ENCODE data around the gene PALLD. TPM values are rescaled to one million over a fixed set of nuclear protein-coding genes. Genes with fewer than 3 reads are reported as not detected.

The PALLD gene
- total RNA-seq, 1 experiment from 2014 or later = 18.3 TPM

- H3K9ac ChIP-seq (ENCODE audit: extremely low read depth, insufficient read length, low read length) = no peak overlapping the region
- no peaks in the 10 kb centered on the region for H3K4me1 ChIP-seq (ENCODE audit: insufficient read depth, low read length)
- H4K91ac ChIP-seq (ENCODE audit: insufficient read length, low read depth, low read length) = no peak overlapping the region
- H3K27ac ChIP-seq (ENCODE audit: insufficient read length, low read depth, low read length) = no peak overlapping the region
- no peak for DNase-seq
- H3K4me2 ChIP-seq (ENCODE audit: insufficient read depth, insufficient read length, low read length) = no peak overlapping the region
- H3K4me1 Mint-ChIP-seq = no peaks in the 10 kb centered on the region
- H3K9me3 Mint-ChIP-seq = no peaks in the 10 kb centered on the region; a peak in 1 of 5 replicates
- H3K23me2 ChIP-seq (ENCODE audit: insufficient read length, low read depth, low read length, poor library complexity, severe bottlenecking) = no peaks in the 10 kb centered on the region
- H3K18ac ChIP-seq (ENCODE audit: insufficient read length, low read depth, low read length) = no peak overlapping the region
- H3K9me3 ChIP-seq (ENCODE audit: control insufficient read depth, low read depth, low read length) = no peaks in the 10 kb centered on the region
- no peaks in the 10 kb centered on the region for H3K79me1 ChIP-seq (ENCODE audit: insufficient read depth, low read depth, low read length, poor library complexity, severe bottlenecking)
- WGBS (ENCODE audit: extremely low coverage, insufficient read length, low lambda C conversion rate) = no CpG with 5 or more reads among the region's 2 CpGs
- no peaks in the 10 kb centered on the region for H4K20me1 ChIP-seq (ENCODE audit: control insufficient read depth, insufficient read depth, insufficient read length)
- H2BK15ac ChIP-seq (ENCODE audit: low read depth, low read length) = no peak overlapping the region
- no peak for TF ChIP-seq CTCF (conservative IDR thresholded peaks at IDR 0.05)
- no peak overlapping the region for H2BK20ac ChIP-seq (ENCODE audit: low read depth, low read length, poor library complexity, severe bottlenecking)
- H4K8ac ChIP-seq (replicated peaks; ENCODE audit: insufficient read length, low read depth, low read length) = no peak overlapping the region
- no peaks in the 10 kb centered on the region; the same call in 1 of the 2 replicates for H3K27me3 ChIP-seq (ENCODE audit: insufficient read depth, low read length)
- H3K4me3 Mint-ChIP-seq = no peak overlapping the region
- H3K79me2 ChIP-seq (ENCODE audit: insufficient read depth, low read length) = no peaks in the 10 kb centered on the region
- H3K14ac ChIP-seq (ENCODE audit: insufficient read depth, low read length) = no peak overlapping the region
- no peak overlapping the region for H3K4ac ChIP-seq (ENCODE audit: low read depth, low read length)
- no peak overlapping the region for H2BK5ac ChIP-seq (ENCODE audit: insufficient read length, low read length)
- peaks cover 9 to 54% (median 31%) of the 10 kb centered on the region in 3 experiments for H3K36me3 Mint-ChIP-seq (ENCODE audit: insufficient read depth in 1 of 3, low read depth in 3 of 3)
- no peak overlapping the region for H2AK5ac ChIP-seq (ENCODE audit: insufficient read length, low read length)
- no peak overlapping the region for H2AFZ ChIP-seq (ENCODE audit: low read length)
- 0 out of 7 replicates have a peak overlapping the region, but pooled peaks of 1 of the 3 experiments have one; percentile 43 for H3K27ac Mint-ChIP-seq
- no peak overlapping the region for H3T11ph ChIP-seq (ENCODE audit: low read length)
- no peak overlapping the region for H2BK12ac ChIP-seq (ENCODE audit: insufficient read length, low read depth, low read length)
- H3K27me3 Mint-ChIP-seq (ENCODE audit: low read depth) = no peaks in the 10 kb centered on the region
- no peak overlapping the region for H2BK120ac ChIP-seq (ENCODE audit: low read depth, low read length, poor library complexity, severe bottlenecking)
- H4K5ac ChIP-seq (ENCODE audit: insufficient read length, low read depth, low read length) = no peak overlapping the region
- H3K56ac ChIP-seq (ENCODE audit: insufficient read length, low read depth, low read length) = no peak overlapping the region
- H3K23ac ChIP-seq (ENCODE audit: insufficient read length, low read depth, low read length) = no peak overlapping the region
These were observed 403.2 kb downstream of the PALLD start for GRCh38 chr4:168900080-168900479.

Measured in H9 (cell line).